SW480 (cell line): Measurements from ENCODE around the gene EPM2A.

Source experiments
- DNase-seq: peaks from one replicate; pipeline ENCODE4 v3.0.0-alpha.2; 2016; ENCODE audit warnings: low spot score

Gene EPM2A

GRCh38 chr6:145602726-145603326 lies 132.5 kb downstream of the EPM2A start:
- no peak for DNase-seq

GRCh38 chr6:145601397-145601796 lies 133.9 kb downstream of the EPM2A start:
- DNase-seq: no peak

- DNase-seq: no peak
These were observed 135.0 kb downstream of the EPM2A start for GRCh38 chr6:145600299-145600698.

GRCh38 chr6:145588981-145589380 lies 146.3 kb downstream of the EPM2A start:
- no peak for DNase-seq

- DNase-seq: no peak
These were observed 148.0 kb downstream of the EPM2A start for GRCh38 chr6:145587334-145587733.

GRCh38 chr6:145583753-145584152 lies 151.6 kb downstream of the EPM2A start:
- DNase-seq: no peak
